ENCODE measurements around the gene CYB561D1.

CYB561D1 gene

DNA sequence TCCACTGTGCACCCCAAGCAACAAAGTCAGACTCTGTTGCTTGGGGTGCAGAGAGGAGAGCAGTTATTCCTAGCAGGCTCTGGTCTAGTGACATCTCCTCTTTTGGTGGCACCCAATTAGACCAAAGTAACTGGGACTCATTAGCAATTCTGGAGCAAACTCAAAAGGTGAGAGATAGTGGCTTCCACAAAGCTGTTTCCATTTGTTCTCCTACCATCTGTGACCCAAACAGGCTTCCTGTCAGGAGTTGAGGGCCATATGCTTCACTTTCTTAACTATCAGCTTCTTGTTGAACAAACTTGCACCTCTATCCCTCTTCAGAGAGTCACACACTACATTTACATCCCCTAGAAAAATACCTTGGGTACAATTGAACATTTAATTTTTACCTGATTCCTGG lies 11.7 kb upstream of the CYB561D1 start:
- no peak for DNase-seq

DNA sequence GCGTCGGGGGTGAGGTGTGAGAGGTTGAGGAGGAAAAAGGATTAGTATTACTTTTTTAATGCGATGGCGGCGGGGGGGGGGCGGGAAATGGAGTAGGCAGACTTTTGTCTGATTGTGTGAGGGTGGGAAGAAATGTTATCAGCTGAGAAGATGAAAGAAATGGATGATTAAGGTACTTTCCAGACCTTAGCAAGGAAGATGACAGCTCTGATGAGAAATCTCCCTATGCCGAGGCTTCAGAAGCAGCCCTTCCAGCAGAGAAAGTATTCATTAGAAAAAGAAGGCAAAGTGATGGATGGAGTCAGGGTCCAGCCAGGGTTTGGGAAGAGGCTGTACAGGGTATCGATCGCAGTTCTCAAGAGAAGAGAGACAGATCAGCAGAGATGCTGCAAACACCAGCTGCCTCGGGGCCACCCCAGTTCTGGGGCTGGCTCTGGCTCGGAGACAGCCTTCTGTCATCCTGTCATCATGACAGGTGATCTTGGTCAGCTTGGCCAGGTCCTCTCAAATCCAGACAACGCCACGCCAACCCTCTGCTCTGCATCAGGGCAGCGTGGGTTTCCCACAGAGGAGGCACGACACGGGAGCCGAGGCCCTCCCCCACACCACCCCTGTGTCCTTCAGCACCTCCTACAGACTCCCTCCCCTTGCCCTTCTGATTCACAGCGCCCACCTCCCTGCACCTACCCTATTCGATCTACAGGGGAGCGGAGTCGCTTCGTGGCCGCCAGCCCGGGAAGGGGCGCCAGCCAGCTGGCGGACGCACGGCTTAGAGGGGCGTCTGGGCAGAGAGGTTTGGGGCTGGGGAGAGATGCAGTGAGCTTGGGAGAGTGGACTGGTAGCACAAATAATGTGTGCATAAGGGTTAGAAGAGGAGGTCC lies 10.9 kb upstream of the CYB561D1 start:
- DNase-seq, result peak; percentile 69

DNA sequence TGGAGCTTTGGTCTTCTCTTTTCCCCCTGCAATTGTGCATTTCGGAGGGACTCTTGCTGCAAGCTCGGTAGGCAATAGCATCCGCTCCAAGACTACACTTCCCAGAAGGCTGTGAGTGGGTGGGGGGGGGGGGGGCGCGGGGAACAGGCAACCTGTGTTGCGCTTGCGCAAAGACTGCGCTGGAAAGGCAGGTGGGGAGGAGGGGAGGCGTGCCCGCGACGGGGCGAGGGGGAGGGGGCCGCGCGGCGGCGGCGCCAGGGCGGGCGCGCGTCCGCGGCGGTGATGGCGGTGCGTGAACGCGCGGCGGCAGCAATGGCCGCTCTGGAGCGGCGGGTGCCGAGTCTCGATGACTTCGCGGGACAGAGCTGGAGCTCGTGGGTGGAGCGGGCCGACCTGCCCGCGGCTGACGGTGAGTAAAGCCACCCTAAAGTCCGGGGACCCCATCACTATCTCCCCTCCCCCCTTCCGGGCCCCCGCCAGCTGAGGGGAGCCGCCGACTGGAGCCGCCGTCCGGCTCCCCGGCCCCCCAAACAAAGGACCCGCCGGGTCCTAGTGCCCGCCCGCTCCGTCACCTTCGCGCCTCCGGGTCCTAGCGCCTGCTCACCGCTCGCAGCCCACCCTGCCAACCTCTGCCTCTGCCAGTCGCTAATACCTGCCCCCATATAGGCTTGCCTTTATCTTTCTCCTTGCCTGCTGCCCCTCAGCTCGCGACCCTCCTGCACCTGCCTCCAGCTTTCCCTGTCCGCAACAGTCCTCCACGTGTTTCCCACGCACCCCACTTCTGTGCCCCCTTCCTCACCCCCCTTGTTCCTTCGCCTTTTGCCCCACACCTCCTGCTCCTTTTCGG lies 10.0 kb upstream of the CYB561D1 start, which contains the start of gene ATXN7L2:
Gene ATXN7L2 (plus strand): TSS at position 234 of the 847 bp plus-strand sequence. CDS start 49 bp downstream, at position 283.
- DNase-seq, result peak; percentile 96

DNA sequence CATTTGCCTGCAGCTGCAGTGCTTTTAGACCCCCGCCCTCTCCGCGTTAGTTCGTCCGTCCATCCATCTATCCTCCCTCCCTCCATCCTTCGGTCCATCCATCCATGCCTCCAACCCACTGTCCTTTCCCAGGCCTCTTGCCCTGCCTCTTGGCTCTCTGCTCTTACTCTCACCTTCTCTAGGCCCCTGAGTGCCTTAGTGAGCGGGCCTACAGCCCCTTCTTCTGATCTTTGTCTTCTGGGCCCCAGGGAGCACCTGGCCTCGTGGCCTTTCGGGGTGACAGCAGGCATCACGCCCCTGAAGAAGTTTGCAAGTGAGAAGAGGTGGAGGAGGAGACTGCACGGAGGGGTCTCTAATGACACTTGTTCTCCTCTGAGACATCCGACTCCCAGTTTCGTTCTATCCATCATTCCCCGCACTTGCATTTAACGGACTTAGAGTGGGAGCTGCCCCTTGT lies 9.3 kb upstream of the CYB561D1 start:
- peak; percentile 51 for DNase-seq

DNA sequence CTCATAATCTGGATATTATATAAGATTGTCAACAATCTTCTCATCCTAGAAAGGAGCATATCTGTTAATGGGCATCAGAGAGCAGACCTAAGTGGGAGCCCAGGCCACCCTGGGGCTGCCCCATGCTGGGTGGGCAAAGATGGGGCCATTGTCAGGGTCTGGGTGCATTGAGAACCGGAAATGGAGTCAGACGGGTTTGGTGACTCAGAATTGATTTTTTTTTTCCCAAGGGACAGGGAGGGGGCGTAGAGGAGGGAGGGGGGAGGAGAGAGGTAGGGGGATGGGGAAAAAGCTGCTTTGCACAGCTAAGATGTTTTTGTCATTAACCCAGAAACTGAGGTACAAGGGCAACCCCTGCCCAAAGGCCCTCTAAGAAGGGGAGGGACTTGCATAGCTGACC lies 8.9 kb upstream of the CYB561D1 start:
- peak; percentile 15 for DNase-seq

DNA sequence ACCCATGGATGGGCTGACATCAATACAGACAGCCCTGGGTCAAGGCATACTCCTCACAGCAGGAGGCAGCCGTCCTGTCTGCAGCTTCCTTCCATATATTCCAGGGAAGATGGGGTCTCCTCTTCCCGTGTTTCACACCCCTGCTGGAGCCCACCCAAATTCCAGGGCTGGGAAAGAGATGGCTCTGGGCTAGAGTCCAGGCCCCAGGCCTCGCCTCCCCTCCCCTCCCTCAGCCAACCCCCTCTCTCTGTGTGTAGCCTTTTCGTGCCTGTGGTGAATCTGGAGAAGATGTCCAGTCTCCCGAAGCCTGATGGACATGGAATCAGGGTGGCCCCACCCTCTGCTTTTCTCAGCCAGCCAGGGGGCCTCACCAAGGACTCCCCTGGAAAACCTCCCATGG lies 6.6 kb upstream of the CYB561D1 start:
- no peak for DNase-seq

DNA sequence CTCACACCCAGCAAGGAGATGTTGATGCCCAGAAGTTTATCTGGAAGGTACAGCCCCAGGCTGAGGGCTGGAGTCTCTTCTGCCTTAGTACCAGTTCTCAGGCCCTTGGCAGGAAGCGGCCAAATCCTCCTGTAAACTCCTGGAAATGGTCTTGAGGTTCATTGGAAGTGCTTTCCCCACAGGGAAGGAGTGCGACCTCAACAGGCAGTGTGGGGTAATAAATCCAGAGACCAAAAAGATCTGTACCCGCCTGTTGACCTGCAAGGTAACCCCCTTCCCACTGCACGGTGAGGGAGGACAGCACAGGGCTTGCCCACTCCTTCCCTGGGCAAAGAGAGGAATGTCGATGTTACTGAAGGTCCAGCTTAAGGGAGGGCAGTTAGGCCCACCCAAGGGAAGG lies 5.7 kb upstream of the CYB561D1 start:
- peak; percentile 35 for DNase-seq

DNA sequence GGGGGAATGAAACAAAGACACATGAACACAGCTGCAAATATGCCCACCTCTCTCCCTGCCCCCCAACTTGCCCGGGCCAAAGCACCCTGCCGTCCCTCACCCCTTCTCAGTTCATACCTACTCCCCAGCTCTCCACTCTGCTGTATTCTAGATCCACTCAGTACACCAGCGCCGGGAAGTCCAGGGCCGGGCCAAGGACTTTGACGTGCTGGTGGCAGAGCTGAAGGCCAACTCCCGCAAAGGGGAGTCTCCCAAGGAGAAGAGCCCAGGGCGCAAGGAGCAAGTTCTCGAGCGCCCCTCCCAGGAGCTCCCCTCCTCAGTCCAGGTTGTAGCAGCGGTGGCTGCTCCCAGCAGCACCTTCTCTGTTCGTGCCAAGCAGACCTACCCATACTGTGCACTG lies 5.2 kb upstream of the CYB561D1 start:
- no peak for DNase-seq

DNA sequence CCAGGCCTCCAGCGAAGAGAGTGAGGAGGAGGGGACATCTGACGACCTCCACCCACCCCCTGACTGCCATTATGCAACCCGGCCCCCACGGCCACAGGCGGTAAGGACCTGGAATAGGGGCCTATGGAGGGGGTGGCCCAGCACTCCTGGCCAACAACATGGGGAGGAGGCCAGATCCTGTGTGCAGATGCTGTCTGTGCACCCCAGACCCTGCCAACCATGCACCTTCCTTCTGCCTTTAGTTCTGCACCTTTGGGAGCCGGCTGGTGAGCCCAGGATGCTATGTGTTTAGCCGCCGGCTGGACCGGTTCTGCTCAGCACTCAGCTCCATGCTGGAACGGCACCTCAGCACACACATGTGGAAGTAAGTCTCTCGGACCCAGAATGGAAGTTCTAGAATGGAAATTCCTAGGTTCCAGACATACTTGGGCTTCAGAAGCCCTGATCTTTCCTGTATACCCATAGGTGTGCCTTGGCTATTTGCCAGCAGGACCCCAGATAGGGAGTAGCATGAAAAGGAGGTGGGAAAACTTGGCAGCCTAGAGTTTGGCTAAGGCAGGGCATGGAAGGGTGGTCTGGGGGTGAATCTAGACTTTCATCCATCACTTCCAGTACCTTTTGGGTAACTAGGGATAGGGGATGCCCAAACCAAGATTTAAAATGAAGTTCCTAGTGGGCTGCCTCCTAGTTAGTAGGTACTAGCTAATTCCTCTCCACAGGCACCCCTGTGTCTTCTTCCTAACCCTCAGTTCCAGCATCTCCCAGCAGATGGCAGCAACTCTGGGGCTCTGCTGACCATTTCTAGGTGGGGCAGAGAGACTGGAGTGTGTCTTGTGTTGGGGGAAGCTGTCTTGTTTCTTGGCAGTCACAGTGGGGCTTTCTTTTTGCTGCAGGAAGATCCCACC lies 3.6 kb upstream of the CYB561D1 start:
- peak; percentile 77 for DNase-seq

DNA sequence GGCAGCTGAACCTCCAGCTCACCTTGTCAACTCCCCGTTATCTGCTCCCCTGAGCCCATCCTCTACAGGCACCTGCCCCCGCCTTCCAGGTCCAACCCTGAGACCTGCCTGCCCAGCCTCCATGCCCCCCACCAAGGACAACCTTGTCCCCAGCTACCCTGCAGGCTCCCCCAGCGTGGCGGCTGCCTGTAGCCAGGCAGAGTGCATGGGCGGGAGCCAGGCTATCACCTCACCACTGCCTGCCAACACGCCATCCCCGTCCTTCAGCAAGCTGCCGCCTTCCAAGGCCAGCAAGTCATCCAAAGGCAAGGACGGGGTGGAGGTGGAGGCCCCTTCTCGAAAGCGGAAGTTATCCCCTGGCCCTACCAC lies 3.0 kb upstream of the CYB561D1 start:
- DNase-seq, result no peak

DNA sequence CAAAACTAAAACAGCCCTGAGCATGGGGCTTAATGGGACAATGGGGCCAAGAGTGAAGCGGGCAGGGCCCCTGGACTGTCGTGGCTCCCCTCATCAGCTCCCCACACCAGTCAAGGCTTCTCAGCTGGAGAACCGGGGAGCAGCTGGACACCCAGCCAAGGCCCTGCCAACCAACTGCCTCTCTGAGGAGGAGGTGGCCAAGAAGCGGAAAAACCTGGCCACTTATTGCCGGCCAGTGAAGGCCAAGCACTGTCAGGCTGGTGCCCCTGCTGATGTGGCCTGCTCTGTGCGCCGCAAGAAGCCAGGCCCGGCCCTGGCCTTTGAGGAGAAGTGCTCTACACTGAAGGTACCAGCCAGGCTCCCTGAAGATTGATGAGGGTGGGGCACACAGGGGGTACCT lies 2.5 kb upstream of the CYB561D1 start:
- DNase-seq, result no peak

DNA sequence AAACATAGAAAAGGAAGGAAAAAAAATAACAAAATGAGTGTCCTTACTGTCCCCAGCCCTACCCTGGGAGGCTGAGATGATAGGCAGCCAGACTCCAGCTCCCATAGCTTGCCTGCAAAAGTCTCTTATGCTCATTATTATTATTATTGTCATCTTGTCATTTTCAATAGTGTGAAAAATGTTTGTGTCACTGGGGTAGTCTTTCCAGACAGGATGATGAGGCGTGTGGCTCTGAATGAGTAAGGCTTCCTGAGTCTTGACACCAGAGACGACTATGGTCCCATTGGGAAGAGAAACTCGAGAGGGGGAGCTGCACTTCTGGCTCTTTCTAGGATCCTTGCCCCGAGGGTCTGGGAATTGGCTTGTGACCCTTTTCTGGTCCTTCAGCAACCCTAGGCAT lies 1.1 kb upstream of the CYB561D1 start:
- DNase-seq, result no peak

DNA sequence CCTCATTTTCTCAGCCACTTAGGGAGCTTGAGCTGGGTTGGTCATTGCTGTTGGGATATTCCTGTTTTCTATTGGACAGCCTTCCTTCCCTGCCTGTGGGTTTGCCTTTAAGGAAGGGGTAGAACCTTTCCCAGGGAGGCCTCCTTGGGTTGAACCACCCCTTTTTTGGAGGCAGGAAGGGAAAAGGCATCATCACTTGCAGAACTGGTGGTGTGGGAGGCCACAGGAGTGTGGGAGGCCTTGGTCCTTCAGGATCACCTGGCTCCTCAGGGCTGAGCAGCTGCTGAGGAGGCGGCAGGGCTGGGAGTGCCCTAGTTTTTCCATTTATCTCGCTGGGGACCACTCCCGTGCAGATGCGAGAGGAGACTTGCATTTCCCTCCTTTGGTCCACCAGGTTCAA lies 667 bp upstream of the CYB561D1 start:
- no peak for DNase-seq

DNA sequence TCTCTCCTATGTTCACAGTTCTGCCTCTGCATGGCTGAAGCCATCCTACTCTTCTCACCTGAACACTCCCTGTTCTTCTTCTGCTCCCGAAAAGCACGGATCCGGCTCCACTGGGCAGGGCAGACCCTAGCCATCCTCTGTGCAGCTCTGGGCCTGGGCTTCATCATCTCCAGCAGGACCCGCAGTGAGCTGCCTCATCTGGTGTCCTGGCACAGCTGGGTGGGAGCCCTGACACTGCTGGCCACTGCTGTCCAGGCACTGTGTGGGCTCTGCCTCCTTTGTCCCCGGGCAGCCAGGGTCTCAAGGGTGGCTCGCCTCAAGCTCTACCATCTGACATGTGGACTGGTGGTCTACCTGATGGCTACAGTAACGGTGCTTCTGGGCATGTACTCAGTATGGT lies 1.8 kb downstream of the CYB561D1 start:
- DNase-seq, result no peak

DNA sequence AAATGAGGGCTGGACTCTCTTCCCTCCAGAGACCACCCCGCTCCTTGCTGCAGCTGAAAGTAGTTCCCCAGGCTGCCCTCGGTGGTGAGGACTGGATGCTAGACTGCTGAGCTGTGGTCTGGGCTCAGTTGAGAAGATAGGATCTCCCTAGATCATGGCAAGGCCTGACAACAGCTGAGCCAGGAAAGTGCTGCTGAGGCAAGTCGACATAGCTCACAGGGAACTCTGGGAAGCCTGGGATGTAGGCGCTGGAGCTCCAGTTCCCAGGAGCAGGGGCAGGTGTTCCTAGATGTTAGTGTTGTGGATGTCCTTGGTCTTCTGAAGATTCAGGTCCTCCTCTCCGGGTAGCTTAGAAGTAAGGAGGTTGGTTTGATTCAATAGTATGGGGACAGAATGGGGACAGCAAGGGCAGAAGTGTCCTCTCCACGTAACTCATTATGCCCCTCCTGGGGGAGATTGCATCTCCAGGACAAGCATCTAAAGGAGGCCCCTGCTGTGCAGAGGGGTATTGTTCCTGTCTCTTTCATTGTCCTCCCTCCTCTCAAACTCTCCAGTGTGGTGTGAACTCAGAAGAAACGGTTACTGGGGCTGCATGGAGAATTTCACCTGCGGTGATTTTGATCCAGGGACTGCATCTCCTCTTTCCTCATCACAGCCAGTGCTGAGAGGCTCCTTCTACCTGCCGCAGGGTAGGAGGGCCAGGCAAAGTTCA lies 3.7 kb downstream of the CYB561D1 start:
- DNase-seq, result no peak

DNA sequence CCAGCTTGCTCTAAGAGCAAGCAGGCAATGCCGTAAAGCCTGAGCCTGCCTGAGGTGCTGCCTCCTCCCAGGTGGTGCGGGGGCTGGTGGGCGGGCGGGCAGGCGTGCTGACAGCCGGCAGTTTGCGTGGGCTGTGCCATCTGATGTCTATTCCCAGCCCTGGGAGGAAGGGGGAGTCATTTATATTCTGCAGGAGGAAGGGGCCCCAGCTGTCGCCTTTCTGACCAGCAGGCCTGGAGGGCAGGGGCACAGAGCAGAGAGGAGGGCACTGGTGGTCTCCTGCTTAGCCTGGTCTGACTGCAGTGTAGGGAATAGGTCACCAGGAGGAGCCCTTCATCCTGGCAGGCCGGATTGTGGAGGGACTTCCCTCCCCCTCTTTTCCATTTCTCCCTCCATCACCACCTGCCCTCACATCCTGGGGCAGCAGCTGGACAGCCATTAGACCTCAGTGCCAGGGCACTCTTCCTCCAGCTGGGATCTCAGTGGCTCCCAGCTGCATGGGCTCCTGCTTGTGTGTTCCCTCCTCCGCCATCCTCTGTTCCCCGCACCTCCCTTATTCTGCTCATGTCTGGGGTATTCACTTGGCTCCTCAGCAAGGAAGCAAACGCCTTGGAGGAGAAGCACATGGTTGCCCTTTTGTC lies 4.4 kb downstream of the CYB561D1 start:
- peak; percentile 86 for DNase-seq

DNA sequence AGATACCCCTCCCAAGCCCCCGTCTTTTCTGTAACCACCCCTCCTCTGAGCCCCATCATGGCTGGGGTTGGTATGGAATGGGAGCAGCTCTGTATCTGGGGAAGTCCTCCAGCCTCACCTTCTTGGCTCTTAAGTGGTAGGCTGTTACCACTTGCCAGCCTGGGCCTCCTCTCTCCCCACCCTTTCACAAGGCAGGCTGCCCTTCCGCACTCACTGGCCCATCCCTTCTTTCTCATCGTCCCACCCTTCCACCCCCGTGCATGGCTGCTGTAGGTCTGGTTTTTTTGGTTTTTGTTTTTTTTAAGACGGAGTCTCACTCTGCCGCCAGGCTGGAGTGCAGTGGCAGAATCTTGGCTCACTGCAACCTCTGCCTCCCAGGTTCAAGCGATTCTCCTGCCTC lies 5.2 kb downstream of the CYB561D1 start:
- DNase-seq, result no peak

DNA sequence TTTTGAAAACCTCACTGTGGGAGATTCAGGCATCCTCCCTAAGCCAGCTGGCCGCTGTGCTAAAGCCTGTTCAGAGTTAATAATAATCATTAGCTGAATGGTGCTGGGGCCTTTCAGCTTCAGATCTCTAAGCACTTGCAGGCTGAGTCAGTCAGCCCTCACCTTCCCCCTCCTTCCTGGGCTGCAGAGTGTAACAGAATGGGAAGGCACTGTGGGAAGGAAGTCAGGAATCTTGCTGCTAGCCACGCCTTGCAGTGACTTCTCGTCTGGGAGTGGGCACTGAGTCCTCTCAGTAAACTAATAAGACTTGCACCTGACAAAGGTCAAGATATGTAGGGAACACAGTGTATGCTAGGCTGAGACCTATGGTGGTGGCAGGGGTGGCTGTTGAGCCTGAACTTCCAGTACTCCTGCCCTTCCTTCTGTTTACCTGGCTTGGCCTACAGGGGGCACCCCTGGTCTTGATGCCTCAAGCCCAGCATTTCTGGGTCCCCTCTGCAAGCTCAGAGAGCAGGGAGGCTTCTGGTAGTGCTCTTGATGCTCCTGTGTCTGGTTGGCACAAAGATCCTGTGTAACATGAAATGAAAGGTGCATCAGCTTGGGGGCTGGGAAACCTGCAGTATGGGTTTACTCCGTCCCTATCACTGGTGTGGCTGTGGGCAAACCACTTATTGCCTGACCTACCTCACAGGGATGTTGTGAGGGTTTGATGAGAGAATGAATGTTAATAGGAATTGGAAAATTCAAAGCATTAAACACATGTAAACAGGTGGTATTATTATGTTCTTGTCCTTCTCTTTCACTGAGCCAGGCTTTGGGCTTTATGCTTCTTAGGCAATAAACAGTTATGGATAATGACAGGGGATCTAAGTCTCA lies 6.0 kb downstream of the CYB561D1 start:
- DNase-seq, result peak; percentile 75

DNA sequence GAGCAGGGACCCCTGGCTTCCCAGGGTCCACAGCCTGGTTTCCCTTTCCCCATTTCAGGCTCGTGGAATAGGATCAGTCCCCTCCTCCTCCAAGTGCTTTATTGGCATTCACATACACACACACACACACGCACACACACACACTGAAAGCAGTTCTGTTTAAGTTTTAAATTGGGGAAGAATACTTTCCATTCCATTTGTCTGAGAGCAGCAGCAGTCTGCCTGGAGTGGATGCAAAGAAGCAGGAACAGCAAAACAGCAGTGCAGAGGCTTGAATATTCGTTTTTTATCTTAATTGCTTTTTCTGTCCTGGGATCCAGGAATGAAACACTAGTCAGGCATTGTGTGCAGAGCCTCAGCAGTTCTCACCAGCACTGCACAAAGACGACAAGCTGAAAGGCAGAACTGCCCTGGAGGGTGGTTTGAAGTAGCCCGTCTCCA lies 7.1 kb downstream of the CYB561D1 start:
- no peak for DNase-seq

DNA sequence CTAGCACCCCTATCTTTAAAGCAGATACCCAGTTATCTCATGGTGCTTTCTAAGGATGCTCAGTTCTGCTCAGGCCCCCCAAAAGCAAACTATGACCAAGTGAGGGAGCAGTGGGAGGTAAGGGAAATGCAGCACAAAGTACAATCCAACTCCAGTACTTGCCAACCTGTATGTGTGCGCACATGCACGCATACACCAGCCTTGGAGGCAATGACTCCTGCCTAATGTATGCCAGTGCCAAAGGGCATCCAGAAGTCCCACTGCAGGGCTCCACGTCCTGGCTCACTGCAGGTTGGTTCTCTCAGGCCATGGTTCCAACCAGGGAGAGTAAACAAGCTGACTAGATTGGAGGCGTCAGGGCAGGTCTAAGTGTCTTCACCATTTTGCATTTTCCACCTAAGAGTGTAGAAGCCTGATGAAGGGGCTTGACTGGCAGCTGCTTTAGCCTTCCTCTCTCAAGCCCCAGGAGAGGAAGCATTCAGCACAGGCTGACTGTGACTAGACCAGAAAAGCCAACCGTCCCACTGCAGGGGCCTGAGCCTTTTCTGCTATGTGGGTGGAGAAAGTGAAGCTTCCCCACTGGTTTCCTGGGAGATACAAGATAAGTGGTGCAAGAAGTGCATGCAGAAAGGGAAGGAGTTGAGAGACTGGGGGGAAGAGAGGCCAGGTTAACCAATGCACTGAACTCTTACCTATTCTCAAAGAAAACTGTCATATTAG lies 7.9 kb downstream of the CYB561D1 start:
- DNase-seq, result no peak
